A673 (cell line): ENCODE results near the gene PTK6. TPM values are rescaled to one million over a fixed set of nuclear protein-coding genes. Genes with fewer than 3 reads are reported as not detected.
"Not testable (repeated sequence)": the region's sequence is repeated elsewhere in the genome, so short reads cannot be mapped to it uniquely, and the experiment has no call there.

Experiments used
- BruUV-seq: library from RNA; stranded (reverse); fragments of 400-500 nt; replicated peaks from 2 replicates; lab custom pipeline; 2021; lab: Mats Ljungman, UMichigan
- CTCF ChIA-PET: fragments of 300-600 bp; sonication (Branson Sonifier 250); formaldehyde crosslinking; loops from one replicate; lab custom pipeline; 2022; ENCODE audit warnings: antibody characterized with exemption; lab: Charles Lee
- POLR2A ChIA-PET: fragments of 300-600 bp; sonication (Branson Sonifier 250); formaldehyde crosslinking; loops from one replicate; lab custom pipeline; 2022; ENCODE audit warnings: antibody characterized with exemption; ENCODE audit not compliant: low non-redundant PET; lab: Charles Lee
- DNase-seq: peaks from one replicate; pipeline ENCODE4 v3.0.0-alpha.2; 2015; ENCODE audit warnings: low spot score
- H3K27ac ChIP-seq: fragments of 200-600 bp; sonication (generic); 2 replicates; pipeline ENCODE4 v1.5.1; 2016; ENCODE audit warnings: mixed run types, low read depth, mild to moderate bottlenecking, mixed read lengths, antibody characterized with exemption, low read length; ENCODE audit not compliant: poor library complexity, severe bottlenecking
- H3K27me3 ChIP-seq: fragments of 200-600 bp; sonication (generic); replicated peaks from 2 replicates; pipeline ENCODE4 v1.6.1; 2017; ENCODE audit warnings: mixed run types, low read depth, mild to moderate bottlenecking, mixed read lengths, antibody characterized with exemption, low read length; ENCODE audit not compliant: insufficient read depth, poor library complexity
- H3K36me3 ChIP-seq: fragments of 200-600 bp; sonication (generic); 2 replicates; pipeline ENCODE4 v1.6.1; 2016; ENCODE audit warnings: mixed run types, mild to moderate bottlenecking, mixed read lengths, antibody characterized with exemption, low read length; ENCODE audit not compliant: insufficient read depth, poor library complexity, severe bottlenecking
- H3K4me1 ChIP-seq: fragments of 200-600 bp; sonication (generic); 2 replicates; pipeline ENCODE4 v1.6.1; 2017; ENCODE audit warnings: mixed run types, mild to moderate bottlenecking, mixed read lengths, antibody characterized with exemption, low read length; ENCODE audit not compliant: insufficient read depth, poor library complexity, severe bottlenecking
- H3K4me3 ChIP-seq: fragments of 200-600 bp; sonication (generic); 2 replicates; pipeline ENCODE4 v1.5.1; 2016; ENCODE audit warnings: low read depth, mixed run types, mild to moderate bottlenecking, mixed read lengths, low read length; ENCODE audit not compliant: poor library complexity, severe bottlenecking
- H3K9me3 ChIP-seq: fragments of 200-600 bp; sonication (generic); 2 replicates; pipeline ENCODE4 v1.6.1; 2016; ENCODE audit warnings: mixed run types, low read depth, mild to moderate bottlenecking, mixed read lengths, antibody characterized with exemption, low read length; ENCODE audit not compliant: poor library complexity, severe bottlenecking
- EZH2 ChIP-seq: fragments of 200-600 bp; sonication (generic); IDR thresholded peaks from 2 replicates; pipeline ENCODE4 v1.6.1; 2017; ENCODE audit warnings: borderline replicate concordance, low read depth, mild to moderate bottlenecking, mixed read lengths, antibody characterized with exemption, low read length; ENCODE audit not compliant: poor library complexity, severe bottlenecking
- intact Hi-C: fragments of 100-400 bp; cut with micrococcal nuclease; formaldehyde crosslinking; loops from one replicate; pipeline ENCODE4 v1.10.0; 2022; ENCODE audit not compliant: unreplicated experiment
- total RNA-seq: library from RNA; stranded (reverse); gene quantifications from 2 replicates; pipeline ENCODE4 v1.2.3, GENCODE V29; 2021
- TF ChIP-seq, protein P1 (sequence below): fragments of 300-800, 200-600 bp; sonication (generic); conservative IDR thresholded peaks from 2 replicates; pipeline ENCODE4 v1.5.1; 2017; ENCODE audit warnings: low read depth, mild to moderate bottlenecking, antibody characterized with exemption, low read length, moderate library complexity, mixed read lengths

The PTK6 gene
- total RNA-seq, 1 experiment from 2014 or later = not detected

DNA sequence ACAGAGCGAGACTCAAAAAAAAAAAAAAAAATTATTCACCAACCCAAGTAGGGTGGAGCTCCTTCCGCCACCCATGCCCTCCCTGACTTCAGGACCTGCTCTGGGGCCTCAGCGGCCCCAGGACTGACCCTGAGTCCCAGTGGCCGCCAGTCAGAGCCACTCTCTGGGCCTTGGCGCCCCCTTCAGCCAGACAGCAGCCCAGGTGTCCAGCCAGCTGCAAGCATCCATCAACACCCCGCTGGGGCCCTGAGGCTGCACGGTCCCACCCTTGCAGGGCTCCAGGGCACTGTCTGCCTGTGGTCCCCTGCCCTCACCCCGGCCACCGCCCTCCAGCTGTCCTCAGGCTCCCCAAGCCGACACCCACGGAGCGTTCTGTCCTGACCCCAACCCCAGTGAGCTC is 53.3 kb downstream of the PTK6 start:
- no peak for DNase-seq
- ChIA-PET POLR2A (no interaction called here), CTCF (interaction anchor here (0.6 kb wide), 2 partner anchors 175 to 577 kb away, joined by 3 to 5 read pairs; no protein-coding TSS in a partner anchor)

DNA sequence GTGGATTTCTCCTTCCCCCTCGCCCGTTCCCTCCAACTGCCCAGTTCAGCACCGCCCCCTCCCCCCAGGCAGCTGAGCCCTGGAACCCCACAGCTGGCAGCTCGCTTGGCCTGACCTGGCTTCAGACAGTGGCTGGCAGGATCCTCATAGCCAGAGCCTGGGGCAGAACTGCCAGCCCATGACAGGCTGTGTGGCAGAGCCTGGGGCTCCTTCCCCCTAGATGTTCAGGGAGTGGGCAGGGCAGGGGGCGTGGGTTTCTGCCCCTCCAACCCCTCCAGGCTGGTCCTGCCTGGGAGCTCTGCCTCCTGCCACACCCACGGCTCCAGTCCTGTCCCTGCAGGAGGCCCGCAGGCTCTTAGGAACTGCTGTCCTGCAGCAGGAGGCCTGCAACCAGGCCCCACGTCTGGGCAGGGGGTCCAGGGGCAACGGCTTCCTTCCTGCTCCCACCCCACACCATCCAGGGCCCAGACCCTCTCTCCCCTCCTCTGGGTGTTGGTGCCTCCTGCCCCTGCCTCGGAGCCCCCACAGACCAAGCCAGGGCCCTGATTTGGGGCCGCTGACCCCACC is 55.1 kb downstream of the PTK6 start:
- no TSS peak for BruUV-seq
- H3K4me1 ChIP-seq = peaks cover 15% of the 10 kb centered on the region
- TF ChIP-seq EZH2 = no peak
- TF ChIP-seq, protein P1, sequence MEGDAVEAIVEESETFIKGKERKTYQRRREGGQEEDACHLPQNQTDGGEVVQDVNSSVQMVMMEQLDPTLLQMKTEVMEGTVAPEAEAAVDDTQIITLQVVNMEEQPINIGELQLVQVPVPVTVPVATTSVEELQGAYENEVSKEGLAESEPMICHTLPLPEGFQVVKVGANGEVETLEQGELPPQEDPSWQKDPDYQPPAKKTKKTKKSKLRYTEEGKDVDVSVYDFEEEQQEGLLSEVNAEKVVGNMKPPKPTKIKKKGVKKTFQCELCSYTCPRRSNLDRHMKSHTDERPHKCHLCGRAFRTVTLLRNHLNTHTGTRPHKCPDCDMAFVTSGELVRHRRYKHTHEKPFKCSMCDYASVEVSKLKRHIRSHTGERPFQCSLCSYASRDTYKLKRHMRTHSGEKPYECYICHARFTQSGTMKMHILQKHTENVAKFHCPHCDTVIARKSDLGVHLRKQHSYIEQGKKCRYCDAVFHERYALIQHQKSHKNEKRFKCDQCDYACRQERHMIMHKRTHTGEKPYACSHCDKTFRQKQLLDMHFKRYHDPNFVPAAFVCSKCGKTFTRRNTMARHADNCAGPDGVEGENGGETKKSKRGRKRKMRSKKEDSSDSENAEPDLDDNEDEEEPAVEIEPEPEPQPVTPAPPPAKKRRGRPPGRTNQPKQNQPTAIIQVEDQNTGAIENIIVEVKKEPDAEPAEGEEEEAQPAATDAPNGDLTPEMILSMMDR = no peak
- peaks cover 1% of the 10 kb centered on the region for H3K27me3 ChIP-seq
- intact Hi-C loops = no loop called here
- H3K9me3 ChIP-seq = no peaks in the 10 kb centered on the region
- ChIA-PET CTCF (no interaction called here), POLR2A (no interaction called here)
- no peak overlapping the region for H3K4me3 ChIP-seq
- no peak for DNase-seq
- no peaks in the 10 kb centered on the region for H3K36me3 ChIP-seq
- no peak overlapping the region for H3K27ac ChIP-seq

More for the DNA sequence above, 53.3 kb downstream of the PTK6 start:
- no peaks in the 10 kb centered on the region for H3K9me3 ChIP-seq
- no peaks in the 10 kb centered on the region for H3K36me3 ChIP-seq
- no peak overlapping the region for H3K27ac ChIP-seq
- intact Hi-C loops = no loop called here
- peaks cover 15% of the 10 kb centered on the region for H3K4me1 ChIP-seq
- BruUV-seq = no TSS peak
- no peak overlapping the region for H3K4me3 ChIP-seq
- TF ChIP-seq EZH2 = no peak
- TF ChIP-seq, protein P1 = 0 out of 2 replicates have a peak, but pooled peaks have one; percentile 15
- H3K27me3 ChIP-seq = peaks cover 14% of the 10 kb centered on the region

DNA sequence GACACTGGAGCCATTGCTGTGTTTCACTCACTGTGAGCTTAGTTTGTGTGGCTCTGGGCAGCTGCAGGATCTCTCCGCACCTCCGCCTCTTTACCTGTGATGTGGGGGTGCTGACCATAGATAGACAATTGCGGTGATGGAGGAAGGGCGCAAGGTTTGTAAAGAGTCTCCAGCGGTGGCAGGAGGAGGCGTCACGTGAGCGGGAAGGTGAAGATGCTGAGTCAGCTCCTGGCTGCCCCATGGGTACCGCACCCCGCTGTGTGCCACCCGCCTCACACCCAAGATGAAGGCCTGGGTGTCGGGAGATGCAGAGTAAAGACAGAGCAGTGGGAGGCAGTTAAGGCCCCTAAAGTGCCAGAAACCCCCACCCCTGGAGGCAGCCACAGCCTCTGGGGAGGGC is 55.7 kb downstream of the PTK6 start:
- no TSS peak for BruUV-seq
- ChIA-PET POLR2A (no interaction called here), CTCF (no interaction called here)
- TF ChIP-seq, protein P1 = no peak
- TF ChIP-seq EZH2 = no peak
- Histone ChIP-seq H3K27me3 (no peaks in the 10 kb centered on the region), H3K27ac (no peak overlapping the region), H3K9me3 (no peaks in the 10 kb centered on the region), H3K4me3 (no peak overlapping the region), H3K36me3 (no peaks in the 10 kb centered on the region), H3K4me1 (peaks cover 15% of the 10 kb centered on the region)
- no peak for DNase-seq
- intact Hi-C loops = no loop called here

DNA sequence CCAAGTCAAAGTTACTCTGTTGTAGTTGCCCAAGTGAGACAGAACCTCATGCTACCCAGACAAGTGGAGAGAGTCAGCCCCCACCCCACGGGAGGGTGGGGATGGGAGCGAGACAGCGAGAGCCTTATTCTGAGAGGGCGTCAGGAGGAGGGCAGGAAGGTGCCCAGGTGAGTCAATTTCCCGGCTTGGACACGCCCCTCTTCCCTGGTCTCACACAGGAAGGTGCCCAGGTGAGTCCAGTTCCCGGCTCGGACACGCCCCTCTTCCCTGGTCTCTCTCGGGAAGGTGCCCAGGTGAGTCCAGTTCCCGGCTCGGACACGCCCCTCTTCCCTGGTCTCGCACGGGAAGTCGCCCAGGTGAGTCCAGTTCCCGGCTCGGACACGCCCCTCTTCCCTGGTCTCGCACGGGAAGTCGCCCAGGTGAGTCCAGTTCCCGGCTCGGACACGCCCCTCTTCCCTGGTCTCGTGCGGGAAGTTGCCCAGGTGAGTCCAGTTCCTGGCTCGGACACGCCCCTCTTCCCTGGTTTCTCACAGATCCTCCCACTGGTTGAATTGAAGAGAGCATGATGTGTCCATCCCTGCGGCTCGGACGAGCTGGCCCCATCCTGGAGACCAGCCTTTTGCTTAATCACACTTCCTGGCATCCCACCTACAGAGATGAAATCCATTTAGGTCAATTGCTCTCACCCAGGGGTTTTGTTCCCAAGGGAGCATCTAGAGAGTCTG is 57.3 kb downstream of the PTK6 start:
- H3K27me3 ChIP-seq, H3K9me3 ChIP-seq, BruUV-seq, H3K27ac ChIP-seq, H3K36me3 ChIP-seq, DNase-seq, POLR2A ChIA-PET, CTCF ChIA-PET, H3K4me3 ChIP-seq, intact Hi-C loops: not testable (repeated sequence)
- peaks cover 15% of the 10 kb centered on the region for H3K4me1 ChIP-seq
